ENCODE data around the gene SELP. TPM values are rescaled to one million over a fixed set of nuclear protein-coding genes. Genes with fewer than 3 reads are reported as not detected.

The SELP gene
- total RNA-seq, 2 experiments from 2014 or later = not detected

DNA sequence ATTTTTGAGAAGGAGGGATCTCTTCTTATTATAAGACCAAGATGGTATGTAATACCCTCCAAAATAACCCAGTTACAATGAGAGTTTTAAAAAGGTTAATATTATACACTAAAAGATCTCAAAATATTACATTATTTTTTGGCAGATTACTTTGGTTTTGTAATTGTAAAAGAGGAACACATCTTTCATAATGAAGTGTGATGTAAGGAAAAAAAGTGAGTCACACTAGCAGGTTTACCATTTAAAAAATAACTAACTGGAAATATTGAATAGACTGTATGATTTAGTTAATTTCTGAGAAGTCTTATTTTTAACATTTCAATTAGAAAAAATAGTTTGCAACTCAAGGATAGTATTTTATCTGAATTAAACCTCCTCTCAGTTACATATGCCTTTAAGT is 44.7 kb downstream of the SELP start:
- no peaks in the 10 kb centered on the region for H4K20me1 ChIP-seq (ENCODE audit: insufficient read depth, low read length)
- H3K79me2 ChIP-seq (ENCODE audit: insufficient read depth, low read depth, low read length) = no peaks in the 10 kb centered on the region
- H3K9me3 ChIP-seq (ENCODE audit: low read length) = no peaks in the 10 kb centered on the region
- H3K36me3 ChIP-seq (ENCODE audit: insufficient read depth, low read length) = no peaks in the 10 kb centered on the region
- intact Hi-C loops (cut with micrococcal nuclease; ENCODE audit: unreplicated experiment) = loop anchor here (5.0 kb wide), 1 partner anchor 127 kb away; the partner anchor contains the start of gene SELL
- H3K4me1 ChIP-seq (ENCODE audit: insufficient read depth, low read length, poor library complexity, severe bottlenecking) = no peaks in the 10 kb centered on the region
- no peak overlapping the region for H3K4me3 ChIP-seq (ENCODE audit: low read depth, low read length, poor library complexity, severe bottlenecking)
- no peak for DNase-seq (ENCODE audit: low spot score)
- TF ChIP-seq EZH2phosphoT487 (IDR thresholded peaks at IDR 0.05; ENCODE audit: borderline replicate concordance, low read depth, low read length) = no peak
- TF ChIP-seq CTCF (conservative IDR thresholded peaks at IDR 0.05; ENCODE audit: low read length) = no peak
- H3K27ac ChIP-seq (ENCODE audit: low read depth, low read length, poor library complexity, severe bottlenecking) = no peak overlapping the region
- H2AFZ ChIP-seq (ENCODE audit: low read length) = no peak overlapping the region
- ChIA-PET CTCF (ENCODE audit: unreplicated experiment) (no interaction called here), POLR2A (no interaction called here)
- no peak overlapping the region for H3K4me2 ChIP-seq (ENCODE audit: low read length)
- H3K9me2 ChIP-seq (ENCODE audit: insufficient read depth, low read length) = no peaks in the 10 kb centered on the region
- BruUV-seq (replicated peaks) = no TSS peak

DNA sequence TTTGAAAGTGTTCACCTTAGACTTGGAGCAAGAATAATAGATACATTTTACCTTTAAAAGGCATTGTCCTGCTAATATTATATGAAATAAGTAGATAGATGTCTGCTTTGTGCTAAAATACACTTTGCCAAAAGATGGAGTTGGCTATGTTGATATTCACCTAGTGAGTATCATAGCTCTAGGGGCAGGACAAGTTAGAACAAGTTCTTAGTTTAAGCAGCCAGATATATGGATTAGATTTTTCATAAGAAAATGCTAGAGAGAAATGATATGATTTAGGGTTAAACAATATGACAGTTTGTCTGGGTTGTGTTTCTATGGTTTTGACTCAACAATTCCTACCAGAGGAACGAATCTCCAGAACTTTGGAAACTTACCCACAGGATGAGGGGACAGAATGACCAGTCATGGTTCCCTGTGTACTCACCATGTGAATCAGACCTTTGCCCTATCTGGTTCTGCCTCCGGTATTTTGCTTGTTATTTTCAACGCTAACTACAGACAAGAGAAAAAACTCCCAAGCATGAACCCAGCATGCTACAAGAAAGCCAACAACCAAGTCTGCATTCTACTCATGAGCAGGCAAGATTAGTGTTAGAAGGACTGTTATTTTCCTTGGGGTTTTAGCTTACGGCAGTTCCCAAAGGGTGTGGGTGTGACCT is 45.3 kb downstream of the SELP start:
- Histone ChIP-seq H2AFZ (ENCODE audit: low read length) (no peak overlapping the region), H3K9me3 (ENCODE audit: low read length) (no peaks in the 10 kb centered on the region), H3K4me2 (ENCODE audit: low read length) (no peak overlapping the region), H3K27ac (ENCODE audit: low read depth, low read length, poor library complexity, severe bottlenecking) (no peak overlapping the region), H4K20me1 (ENCODE audit: insufficient read depth, low read length) (no peaks in the 10 kb centered on the region), H3K4me1 (ENCODE audit: insufficient read depth, low read length, poor library complexity, severe bottlenecking) (no peaks in the 10 kb centered on the region), H3K79me2 (ENCODE audit: insufficient read depth, low read depth, low read length) (no peaks in the 10 kb centered on the region), H3K9me2 (ENCODE audit: insufficient read depth, low read length) (no peaks in the 10 kb centered on the region), H3K36me3 (ENCODE audit: insufficient read depth, low read length) (no peaks in the 10 kb centered on the region), H3K4me3 (ENCODE audit: low read depth, low read length, poor library complexity, severe bottlenecking) (no peak overlapping the region)
- intact Hi-C loops (cut with micrococcal nuclease; ENCODE audit: unreplicated experiment) = loop anchor here (5.0 kb wide), 1 partner anchor 128 kb away; the partner anchor contains the start of gene SELL
- BruUV-seq (replicated peaks) = no TSS peak
- ChIA-PET POLR2A (interaction anchor here (1.0 kb wide), 1 partner anchor 96 kb away, joined by 3 read pairs; no protein-coding TSS in a partner anchor), CTCF (ENCODE audit: unreplicated experiment) (no interaction called here)
- no peak for DNase-seq (ENCODE audit: low spot score)
- TF ChIP-seq EZH2phosphoT487 (IDR thresholded peaks at IDR 0.05; ENCODE audit: borderline replicate concordance, low read depth, low read length) (no peak), CTCF (conservative IDR thresholded peaks at IDR 0.05; ENCODE audit: low read length) (no peak)

DNA sequence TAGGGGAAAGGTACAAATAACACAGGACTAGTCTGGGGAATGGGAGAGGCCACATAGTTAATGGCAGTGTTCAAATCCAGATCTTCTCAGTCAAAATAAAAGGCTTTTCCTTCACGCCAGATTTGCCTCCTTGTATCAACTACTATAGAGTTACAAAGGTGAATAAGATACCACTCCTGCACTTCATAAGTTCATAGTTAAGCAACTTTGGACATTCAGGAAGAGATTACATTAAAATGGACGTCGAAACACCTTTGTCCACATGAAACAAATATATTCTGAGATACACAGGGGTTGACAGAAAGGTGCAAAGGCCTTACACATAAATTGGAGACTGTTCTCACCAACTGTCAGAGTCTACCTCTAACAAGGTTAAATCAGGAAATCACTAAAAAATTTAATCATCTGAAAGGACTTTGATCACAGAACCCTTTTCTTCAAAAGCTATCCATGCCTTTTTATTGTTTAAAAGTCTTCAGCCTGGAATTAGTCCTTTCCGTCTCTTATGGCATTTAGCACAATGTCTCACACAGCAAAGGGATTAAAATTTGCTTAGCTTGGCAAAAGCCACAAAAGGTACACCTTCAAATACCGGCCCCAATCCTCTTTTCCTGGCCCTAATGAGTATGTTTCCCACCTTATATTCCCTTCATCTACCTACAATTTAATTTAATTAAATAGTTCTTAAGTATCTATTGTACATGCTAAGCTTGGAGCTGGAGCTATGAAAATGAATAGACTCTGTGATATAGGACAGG is 51.8 kb downstream of the SELP start:
- Histone ChIP-seq H3K4me1 (ENCODE audit: insufficient read depth, low read length, poor library complexity, severe bottlenecking) (no peaks in the 10 kb centered on the region), H2AFZ (ENCODE audit: low read length) (no peak overlapping the region), H3K36me3 (ENCODE audit: insufficient read depth, low read length) (no peaks in the 10 kb centered on the region), H3K9me2 (ENCODE audit: insufficient read depth, low read length) (no peaks in the 10 kb centered on the region), H3K79me2 (ENCODE audit: insufficient read depth, low read depth, low read length) (no peaks in the 10 kb centered on the region), H3K27ac (ENCODE audit: low read depth, low read length, poor library complexity, severe bottlenecking) (no peak overlapping the region), H3K9me3 (ENCODE audit: low read length) (no peaks in the 10 kb centered on the region), H4K20me1 (ENCODE audit: insufficient read depth, low read length) (no peaks in the 10 kb centered on the region), H3K4me3 (ENCODE audit: low read depth, low read length, poor library complexity, severe bottlenecking) (no peak overlapping the region), H3K4me2 (ENCODE audit: low read length) (no peak overlapping the region)
- intact Hi-C loops (cut with micrococcal nuclease; ENCODE audit: unreplicated experiment) = no loop called here
- BruUV-seq (replicated peaks) = no TSS peak
- POLR2A ChIA-PET = no interaction called here
- CTCF ChIA-PET (ENCODE audit: unreplicated experiment) = no interaction called here
- DNase-seq (ENCODE audit: low spot score) = no peak
- no peak for TF ChIP-seq CTCF (conservative IDR thresholded peaks at IDR 0.05; ENCODE audit: low read length)
- no peak for TF ChIP-seq EZH2phosphoT487 (IDR thresholded peaks at IDR 0.05; ENCODE audit: borderline replicate concordance, low read depth, low read length)

Data from OCI-LY7 (cell line).